OCI-LY1 (cell line): ENCODE data around the gene ADAMTS17.

ENCODE experiments used
- H2AFZ ChIP-seq: fragments of 200-600 bp; sonication (generic), shearing (Covaris generic); 2 replicates; pipeline ENCODE4 v1.6.0; 2014; ENCODE audit warnings: antibody characterized with exemption, mild to moderate bottlenecking, low read length
- H3F3A ChIP-seq: fragments of 200-600 bp; sonication (generic), shearing (Covaris generic); 2 replicates; pipeline ENCODE4 v1.6.0; 2014; ENCODE audit warnings: mild to moderate bottlenecking, antibody characterized with exemption, low read length, moderate library complexity; ENCODE audit not compliant: insufficient read depth
- H3K27ac ChIP-seq: fragments of 200-600 bp; sonication (generic); 2 replicates; pipeline ENCODE4 v1.5.1; 2014; ENCODE audit warnings: low read length, mixed run types, mild to moderate bottlenecking, low read depth; ENCODE audit not compliant: poor library complexity, severe bottlenecking
- H3K27me3 ChIP-seq: fragments of 200-600 bp; sonication (generic); 2 replicates; pipeline ENCODE4 v1.6.0; 2014; ENCODE audit warnings: antibody characterized with exemption, mild to moderate bottlenecking, low read length, moderate library complexity; ENCODE audit not compliant: insufficient read depth
- H3K36me3 ChIP-seq: fragments of 200-600 bp; sonication (generic); 2 replicates; pipeline ENCODE4 v1.6.1; 2014; ENCODE audit warnings: mild to moderate bottlenecking, antibody characterized with exemption, low read length, moderate library complexity, mixed read lengths; ENCODE audit not compliant: insufficient read depth
- H3K4me1 ChIP-seq: fragments of 200-600 bp; sonication (generic); 2 replicates; pipeline ENCODE4 v1.5.1; 2014; ENCODE audit warnings: mild to moderate bottlenecking, low read length, moderate library complexity; ENCODE audit not compliant: insufficient read depth, severe bottlenecking
- H3K4me2 ChIP-seq: fragments of 200-600 bp; sonication (generic), shearing (Covaris generic); 2 replicates; pipeline ENCODE4 v1.6.1; 2014; ENCODE audit warnings: low read length
- H3K4me3 ChIP-seq: fragments of 200-600 bp; sonication (generic); 2 replicates; pipeline ENCODE4 v1.5.1; 2014; ENCODE audit warnings: low read length, low read depth, mild to moderate bottlenecking, mixed read lengths; ENCODE audit not compliant: poor library complexity, severe bottlenecking
- H3K79me2 ChIP-seq: fragments of 200-600 bp; shearing (Covaris generic); 2 replicates; pipeline ENCODE4 v1.6.1; 2016; ENCODE audit warnings: mixed run types, low read length, mixed read lengths; ENCODE audit not compliant: insufficient read depth
- H3K9ac ChIP-seq: fragments of 200-600 bp; sonication (generic), shearing (Covaris generic); 2 replicates; pipeline ENCODE4 v1.6.1; 2014; ENCODE audit warnings: mild to moderate bottlenecking, low read length, mixed read lengths
- H3K9me2 ChIP-seq: fragments of 200-600 bp; sonication (generic), shearing (Covaris generic); 2 replicates; pipeline ENCODE4 v1.6.1; 2014; ENCODE audit warnings: low read depth, mild to moderate bottlenecking, low read length, mixed read lengths
- H3K9me3 ChIP-seq: fragments of 200-600 bp; shearing (Covaris generic); 2 replicates; pipeline ENCODE4 v1.6.1; 2014; ENCODE audit warnings: low read length, mixed read lengths
- H4K20me1 ChIP-seq: fragments of 200-600 bp; sonication (generic), shearing (Covaris generic); 2 replicates; pipeline ENCODE4 v1.6.0; 2016; ENCODE audit warnings: mild to moderate bottlenecking, low read length; ENCODE audit not compliant: insufficient read depth
- EZH2 ChIP-seq: fragments of 200-600 bp; sonication (generic), shearing (Covaris generic); IDR thresholded peaks from 2 replicates; pipeline ENCODE4 v1.8.0; 2017; ENCODE audit warnings: borderline replicate concordance, mixed run types, mild to moderate bottlenecking, antibody characterized with exemption, low read length, moderate library complexity, mixed read lengths
- TF ChIP-seq, protein P1 (sequence below): fragments of 200-600 bp; sonication (generic), shearing (Covaris generic); IDR thresholded peaks from 2 replicates; pipeline ENCODE4 v1.5.1; 2017; ENCODE audit warnings: mild to moderate bottlenecking, antibody characterized with exemption, low read length, moderate library complexity, mixed read lengths

The ADAMTS17 gene

DNA sequence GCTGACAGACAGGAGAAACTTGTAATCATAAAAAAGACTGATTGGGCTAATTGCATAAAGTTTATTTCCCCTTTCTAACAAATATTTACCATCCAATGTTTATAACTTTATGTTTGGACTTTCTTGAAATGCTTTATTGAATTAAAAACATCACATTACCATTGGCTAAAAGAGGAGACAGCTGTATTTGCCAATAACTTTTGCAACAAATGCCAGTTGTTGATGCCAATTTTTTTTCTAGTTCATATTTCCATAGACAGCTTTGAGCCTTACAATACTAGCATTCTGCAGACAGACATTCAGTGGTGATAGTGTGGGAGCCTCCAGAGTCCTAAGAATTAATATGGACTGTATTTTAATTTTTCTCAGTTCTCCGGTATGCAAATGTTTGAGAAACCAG, 198.4 kb downstream of the ADAMTS17 start:
- no peaks in the 10 kb centered on the region for H3K9me2 ChIP-seq
- H3K4me1 ChIP-seq: no peaks in the 10 kb centered on the region
- H3K9me3 ChIP-seq: no peaks in the 10 kb centered on the region
- TF ChIP-seq, protein P1, sequence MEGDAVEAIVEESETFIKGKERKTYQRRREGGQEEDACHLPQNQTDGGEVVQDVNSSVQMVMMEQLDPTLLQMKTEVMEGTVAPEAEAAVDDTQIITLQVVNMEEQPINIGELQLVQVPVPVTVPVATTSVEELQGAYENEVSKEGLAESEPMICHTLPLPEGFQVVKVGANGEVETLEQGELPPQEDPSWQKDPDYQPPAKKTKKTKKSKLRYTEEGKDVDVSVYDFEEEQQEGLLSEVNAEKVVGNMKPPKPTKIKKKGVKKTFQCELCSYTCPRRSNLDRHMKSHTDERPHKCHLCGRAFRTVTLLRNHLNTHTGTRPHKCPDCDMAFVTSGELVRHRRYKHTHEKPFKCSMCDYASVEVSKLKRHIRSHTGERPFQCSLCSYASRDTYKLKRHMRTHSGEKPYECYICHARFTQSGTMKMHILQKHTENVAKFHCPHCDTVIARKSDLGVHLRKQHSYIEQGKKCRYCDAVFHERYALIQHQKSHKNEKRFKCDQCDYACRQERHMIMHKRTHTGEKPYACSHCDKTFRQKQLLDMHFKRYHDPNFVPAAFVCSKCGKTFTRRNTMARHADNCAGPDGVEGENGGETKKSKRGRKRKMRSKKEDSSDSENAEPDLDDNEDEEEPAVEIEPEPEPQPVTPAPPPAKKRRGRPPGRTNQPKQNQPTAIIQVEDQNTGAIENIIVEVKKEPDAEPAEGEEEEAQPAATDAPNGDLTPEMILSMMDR: no peak
- TF ChIP-seq EZH2: no peak
- no peaks in the 10 kb centered on the region for H3F3A ChIP-seq
- no peak overlapping the region for H3K9ac ChIP-seq
- no peaks in the 10 kb centered on the region for H3K27me3 ChIP-seq
- H3K79me2 ChIP-seq: no peaks in the 10 kb centered on the region
- H3K4me2 ChIP-seq: no peak overlapping the region
- H3K36me3 ChIP-seq: no peaks in the 10 kb centered on the region; the same call in 1 of the 2 replicates
- H3K4me3 ChIP-seq: no peak overlapping the region
- H3K27ac ChIP-seq: no peak overlapping the region
- H4K20me1 ChIP-seq: no peaks in the 10 kb centered on the region
- no peak overlapping the region for H2AFZ ChIP-seq

DNA sequence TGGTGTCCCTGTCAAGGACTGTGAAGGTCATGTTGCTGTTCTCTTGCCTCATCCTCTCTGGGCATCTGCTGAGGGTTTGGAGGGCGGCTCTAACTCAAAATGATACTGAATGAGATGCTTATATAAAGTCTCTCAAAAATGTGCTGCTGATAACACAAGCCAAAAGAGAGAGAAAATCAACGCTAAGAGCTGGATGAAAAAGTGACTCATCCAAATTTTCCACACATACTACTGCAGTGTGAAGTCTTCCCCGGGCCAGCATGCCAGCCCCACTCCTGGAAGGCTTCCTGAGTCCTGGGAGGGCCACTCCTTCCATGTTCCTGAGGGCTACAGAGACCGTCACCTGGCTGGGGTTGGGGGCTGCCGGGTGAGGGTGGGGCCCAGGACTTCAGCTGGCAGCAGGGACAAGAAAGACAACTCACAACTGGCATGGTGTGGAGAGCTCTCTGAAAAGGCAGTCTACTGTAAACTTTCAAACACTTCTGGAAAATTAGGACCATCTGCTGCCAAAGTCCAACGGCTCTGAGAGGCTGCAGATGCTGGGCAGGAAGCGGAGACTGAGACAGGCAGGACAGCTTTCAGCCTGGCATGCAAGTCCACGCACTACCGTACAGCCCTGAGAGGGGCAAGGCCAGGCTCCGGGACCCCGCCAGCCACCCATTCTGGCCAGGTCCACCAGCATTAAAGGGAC, 200.3 kb downstream of the ADAMTS17 start:
- Histone ChIP-seq H3K79me2 (no peaks in the 10 kb centered on the region), H3K4me2 (no peak overlapping the region), H2AFZ (no peak overlapping the region), H4K20me1 (no peaks in the 10 kb centered on the region), H3K27me3 (no peaks in the 10 kb centered on the region), H3K27ac (no peak overlapping the region), H3K4me3 (no peak overlapping the region), H3F3A (no peaks in the 10 kb centered on the region), H3K4me1 (no peaks in the 10 kb centered on the region), H3K9ac (no peak overlapping the region), H3K9me3 (no peaks in the 10 kb centered on the region), H3K9me2 (no peaks in the 10 kb centered on the region), H3K36me3 (no peaks in the 10 kb centered on the region)
- TF ChIP-seq, protein P1: no peak
- no peak for TF ChIP-seq EZH2

DNA sequence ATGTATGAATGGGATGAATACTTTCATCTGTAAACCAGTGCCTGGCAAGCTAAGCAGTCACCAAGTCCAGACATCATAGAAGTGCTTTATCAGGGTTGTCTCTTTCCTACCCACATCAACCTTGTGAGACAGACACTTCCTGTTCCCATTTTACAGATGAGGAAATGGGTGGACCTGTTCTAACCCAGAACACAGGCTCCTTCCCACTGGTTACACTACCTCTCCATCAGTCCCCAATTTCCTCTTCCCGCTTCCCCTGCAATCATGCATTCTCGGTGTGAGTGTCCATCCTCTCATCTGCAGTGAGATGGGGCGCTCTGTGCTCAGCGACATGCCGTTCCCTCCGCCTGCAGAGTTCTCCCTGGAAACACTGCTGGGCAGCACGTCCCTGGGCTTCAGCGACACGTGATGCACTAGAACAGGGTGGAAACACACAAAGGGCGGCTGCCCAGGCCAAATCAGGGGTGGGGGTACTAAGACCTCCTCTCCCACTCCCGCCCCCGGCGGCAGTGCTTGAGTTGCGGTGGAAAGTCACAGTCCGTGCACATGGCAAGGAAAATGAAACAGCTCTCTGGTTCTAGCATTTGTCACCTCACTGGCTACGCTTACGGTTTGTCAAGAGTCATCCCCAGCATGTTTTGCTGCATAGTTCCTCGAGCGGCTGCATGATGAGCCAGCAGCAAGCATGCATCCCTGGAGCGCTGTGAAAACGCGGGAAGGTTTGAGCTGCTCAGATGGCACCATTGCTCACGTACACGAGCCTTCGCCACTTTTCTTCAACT, 201.1 kb downstream of the ADAMTS17 start:
- Histone ChIP-seq H2AFZ (no peak overlapping the region), H3K27ac (no peak overlapping the region), H3K9me3 (no peaks in the 10 kb centered on the region), H3K36me3 (no peaks in the 10 kb centered on the region), H3K9ac (no peak overlapping the region), H3K9me2 (no peaks in the 10 kb centered on the region), H3K4me2 (no peak overlapping the region), H3F3A (no peaks in the 10 kb centered on the region), H4K20me1 (no peaks in the 10 kb centered on the region), H3K4me3 (no peak overlapping the region), H3K27me3 (no peaks in the 10 kb centered on the region), H3K4me1 (no peaks in the 10 kb centered on the region), H3K79me2 (no peaks in the 10 kb centered on the region)
- TF ChIP-seq, protein P1: no peak
- TF ChIP-seq EZH2: no peak
